Loucy (cell line): ENCODE data around the gene NALCN.

Source experiments
- EZH2phosphoT487 ChIP-seq: fragments of 200-600 bp; IDR thresholded peaks from 2 replicates; pipeline ENCODE4 v1.6.1; 2018; ENCODE audit warnings: antibody characterized with exemption, mild to moderate bottlenecking, moderate library complexity, borderline replicate concordance
- TF ChIP-seq, protein P1 (sequence below): fragments of 200-600 bp; sonication (generic); conservative IDR thresholded peaks from 2 replicates; pipeline ENCODE4 v1.5.1; 2014; ENCODE audit warnings: mild to moderate bottlenecking, antibody characterized with exemption, low read length

DNA sequence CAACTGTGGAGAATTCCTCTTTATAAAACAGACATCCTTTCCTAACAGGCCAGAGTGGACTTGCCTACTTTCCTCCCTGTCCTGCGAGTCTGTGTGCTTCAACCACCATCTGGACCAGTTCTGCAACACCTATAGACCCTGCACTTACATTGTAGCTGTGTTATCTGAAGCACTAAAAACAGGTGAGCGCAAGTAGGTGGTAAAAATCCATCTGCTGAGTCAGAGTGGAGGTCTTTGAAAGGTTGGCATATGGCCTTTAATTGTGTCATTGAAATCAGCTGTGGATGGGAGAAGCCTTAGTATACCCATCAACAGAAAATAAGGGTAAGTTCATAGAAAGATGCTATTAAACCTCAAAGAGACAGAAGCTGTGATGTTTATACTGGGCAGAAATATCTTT is 7.6 kb upstream of the NALCN start:
- TF ChIP-seq, protein P1, sequence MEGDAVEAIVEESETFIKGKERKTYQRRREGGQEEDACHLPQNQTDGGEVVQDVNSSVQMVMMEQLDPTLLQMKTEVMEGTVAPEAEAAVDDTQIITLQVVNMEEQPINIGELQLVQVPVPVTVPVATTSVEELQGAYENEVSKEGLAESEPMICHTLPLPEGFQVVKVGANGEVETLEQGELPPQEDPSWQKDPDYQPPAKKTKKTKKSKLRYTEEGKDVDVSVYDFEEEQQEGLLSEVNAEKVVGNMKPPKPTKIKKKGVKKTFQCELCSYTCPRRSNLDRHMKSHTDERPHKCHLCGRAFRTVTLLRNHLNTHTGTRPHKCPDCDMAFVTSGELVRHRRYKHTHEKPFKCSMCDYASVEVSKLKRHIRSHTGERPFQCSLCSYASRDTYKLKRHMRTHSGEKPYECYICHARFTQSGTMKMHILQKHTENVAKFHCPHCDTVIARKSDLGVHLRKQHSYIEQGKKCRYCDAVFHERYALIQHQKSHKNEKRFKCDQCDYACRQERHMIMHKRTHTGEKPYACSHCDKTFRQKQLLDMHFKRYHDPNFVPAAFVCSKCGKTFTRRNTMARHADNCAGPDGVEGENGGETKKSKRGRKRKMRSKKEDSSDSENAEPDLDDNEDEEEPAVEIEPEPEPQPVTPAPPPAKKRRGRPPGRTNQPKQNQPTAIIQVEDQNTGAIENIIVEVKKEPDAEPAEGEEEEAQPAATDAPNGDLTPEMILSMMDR: no peak
- no peak for TF ChIP-seq EZH2phosphoT487
